Neural progenitor cell (in vitro differentiated cells): Measurements from ENCODE around the gene HDAC7. TPM values are rescaled to one million over a fixed set of nuclear protein-coding genes. Genes with fewer than 3 reads are reported as not detected.

ENCODE experiments used
- DNase-seq: peaks from one replicate; pipeline ENCODE4 v3.0.0-alpha.2; 2016; ENCODE audit warnings: low spot score
- H2AFZ ChIP-seq: fragments of 200-600 bp; sonication (generic); replicated peaks from 2 replicates; pipeline ENCODE4 v1.6.1; 2016; ENCODE audit warnings: antibody characterized with exemption
- H3F3A ChIP-seq: fragments of 200-600 bp; sonication (generic); 2 replicates; pipeline ENCODE4 v1.6.1; 2016; ENCODE audit warnings: antibody characterized with exemption, low read depth
- H3K27ac ChIP-seq: fragments of 200-600 bp; sonication (generic); 2 replicates; pipeline ENCODE4 v1.5.1; 2016; ENCODE audit warnings: mild to moderate bottlenecking
- H3K27me3 ChIP-seq: fragments of 200-600 bp; sonication (generic); 2 replicates; pipeline ENCODE4 v1.6.1; 2016; ENCODE audit warnings: mild to moderate bottlenecking, moderate library complexity
- H3K36me3 ChIP-seq: fragments of 200-600 bp; sonication (generic); 2 replicates; pipeline ENCODE4 v1.5.1; 2016
- H3K4me1 ChIP-seq: fragments of 200-600 bp; sonication (generic); 2 replicates; pipeline ENCODE4 v1.6.1; 2016; ENCODE audit warnings: mixed run types
- H3K4me2 ChIP-seq: fragments of 200-600 bp; sonication (generic); 2 replicates; pipeline ENCODE4 v1.6.1; 2016
- H3K4me3 ChIP-seq: fragments of 200-600 bp; sonication (generic); 2 replicates; pipeline ENCODE4 v1.5.1; 2016
- H3K79me2 ChIP-seq: fragments of 200-600 bp; sonication (generic); 2 replicates; pipeline ENCODE4 v1.6.1; 2016; ENCODE audit warnings: low read depth
- H3K9ac ChIP-seq: fragments of 200-600 bp; sonication (generic); 2 replicates; pipeline ENCODE4 v1.6.1; 2016
- H3K9me3 ChIP-seq: fragments of 200-600 bp; sonication (generic); 2 replicates; pipeline ENCODE4 v1.5.1; 2016; ENCODE audit warnings: low read depth
- H4K20me1 ChIP-seq: fragments of 200-600 bp; sonication (generic); 2 replicates; pipeline ENCODE4 v1.6.1; 2016; ENCODE audit warnings: low read depth
- H3K27ac Mint-ChIP-seq: 3 replicates; pipeline ENCODE4 v1.8.0; 2021; ENCODE audit warnings: mixed read lengths
- H3K27me3 Mint-ChIP-seq: 2 replicates; pipeline ENCODE4 v1.8.0; 2022; ENCODE audit warnings: low read depth, mild to moderate bottlenecking, inconsistent platforms, moderate library complexity, mixed read lengths; ENCODE audit not compliant: insufficient read depth
- H3K36me3 Mint-ChIP-seq: 3 replicates; pipeline ENCODE4 v1.8.0; 2021; ENCODE audit warnings: mixed read lengths
- H3K4me1 Mint-ChIP-seq: 3 replicates; pipeline ENCODE4 v1.8.0; 2021; ENCODE audit warnings: mixed read lengths
- H3K4me3 Mint-ChIP-seq: 3 replicates; pipeline ENCODE4 v1.8.0; 2021; ENCODE audit warnings: mild to moderate bottlenecking, moderate library complexity, mixed read lengths
- H3K9me3 Mint-ChIP-seq: 3 replicates; pipeline ENCODE4 v1.8.0; 2020; ENCODE audit warnings: mixed read lengths
- CTCF ChIP-seq: fragments of 200-600 bp; sonication (generic); IDR thresholded peaks from 2 replicates; pipeline ENCODE4 v1.5.1; 2017; ENCODE audit warnings: antibody characterized with exemption, mild to moderate bottlenecking
- EZH2 ChIP-seq: fragments of 200-600 bp; sonication (generic); IDR thresholded peaks from 2 replicates; pipeline ENCODE4 v1.6.1; 2017; ENCODE audit warnings: antibody characterized with exemption, mild to moderate bottlenecking, moderate library complexity
- EZH2phosphoT487 ChIP-seq: fragments of 200-600 bp; sonication (generic); IDR thresholded peaks from 2 replicates; pipeline ENCODE4 v1.6.1; 2017; ENCODE audit warnings: antibody characterized with exemption
- total RNA-seq: library from RNA; depleted of rRNA; stranded (reverse); fragments of >200 nt; gene quantifications from 2 replicates; pipeline ENCODE4 v1.2.3, GENCODE V29; 2015; ENCODE audit warnings: low replicate concordance

HDAC7 gene
- total RNA-seq, 1 donor from 2014 or later, result 7.2 TPM

DNA sequence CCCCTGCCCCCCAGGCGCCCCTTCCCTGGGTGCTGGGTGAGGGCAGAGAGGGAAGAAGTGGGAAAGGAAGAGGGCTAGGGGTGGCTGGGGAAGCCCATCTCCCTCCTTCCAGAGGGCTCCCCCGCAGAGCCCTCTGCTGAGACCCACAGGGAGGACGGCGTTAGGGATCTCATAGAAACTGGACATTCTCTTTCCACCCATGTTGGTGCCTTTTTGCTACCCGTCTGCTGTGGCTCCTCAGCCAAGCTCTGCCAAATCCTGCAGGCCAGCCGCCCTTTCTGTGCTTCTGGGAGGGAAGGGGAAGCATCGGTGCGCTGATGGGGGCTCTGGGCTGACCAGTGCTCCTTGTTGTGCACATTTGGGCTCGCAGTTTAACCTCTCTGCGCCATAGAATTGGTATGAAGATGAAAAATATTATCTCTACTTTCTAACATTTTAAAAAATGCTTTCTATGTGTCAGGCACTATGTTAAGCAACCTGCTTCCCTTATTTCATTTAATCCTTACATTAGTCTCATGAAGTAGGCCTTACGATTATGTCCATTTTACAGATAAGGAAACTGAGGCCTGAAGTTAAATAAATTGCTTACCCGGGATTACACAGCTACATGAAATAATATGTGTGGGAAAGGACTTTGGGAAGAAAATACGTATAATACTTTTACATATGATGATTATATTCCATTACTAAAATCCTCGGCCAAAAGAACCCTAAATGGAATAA lies 45.7 kb downstream of the HDAC7 start:
- Mint-ChIP-seq H3K4me1 (peaks cover 33% of the 10 kb centered on the region), H3K27ac (no peak overlapping the region), H3K27me3 (peaks cover 12% of the 10 kb centered on the region), H3K36me3 (no peaks in the 10 kb centered on the region), H3K4me3 (peak overlapping the region; percentile 93), H3K9me3 (no peaks in the 10 kb centered on the region)
- Histone ChIP-seq H3F3A (peaks cover 25% of the 10 kb centered on the region), H2AFZ (peak overlapping the region; percentile 100), H3K36me3 (no peaks in the 10 kb centered on the region), H3K9me3 (no peaks in the 10 kb centered on the region), H3K27me3 (peaks cover 23% of the 10 kb centered on the region), H3K4me1 (peaks cover 16% of the 10 kb centered on the region), H3K79me2 (no peaks in the 10 kb centered on the region), H4K20me1 (peaks cover 4% of the 10 kb centered on the region), H3K27ac (no peak overlapping the region), H3K9ac (peak overlapping the region; percentile 69), H3K4me2 (peak overlapping the region; percentile 93), H3K4me3 (peak overlapping the region; percentile 100)
- DNase-seq, result no peak
- no peak for TF ChIP-seq EZH2
- TF ChIP-seq EZH2phosphoT487, result no peak
- TF ChIP-seq CTCF, result no peak

DNA sequence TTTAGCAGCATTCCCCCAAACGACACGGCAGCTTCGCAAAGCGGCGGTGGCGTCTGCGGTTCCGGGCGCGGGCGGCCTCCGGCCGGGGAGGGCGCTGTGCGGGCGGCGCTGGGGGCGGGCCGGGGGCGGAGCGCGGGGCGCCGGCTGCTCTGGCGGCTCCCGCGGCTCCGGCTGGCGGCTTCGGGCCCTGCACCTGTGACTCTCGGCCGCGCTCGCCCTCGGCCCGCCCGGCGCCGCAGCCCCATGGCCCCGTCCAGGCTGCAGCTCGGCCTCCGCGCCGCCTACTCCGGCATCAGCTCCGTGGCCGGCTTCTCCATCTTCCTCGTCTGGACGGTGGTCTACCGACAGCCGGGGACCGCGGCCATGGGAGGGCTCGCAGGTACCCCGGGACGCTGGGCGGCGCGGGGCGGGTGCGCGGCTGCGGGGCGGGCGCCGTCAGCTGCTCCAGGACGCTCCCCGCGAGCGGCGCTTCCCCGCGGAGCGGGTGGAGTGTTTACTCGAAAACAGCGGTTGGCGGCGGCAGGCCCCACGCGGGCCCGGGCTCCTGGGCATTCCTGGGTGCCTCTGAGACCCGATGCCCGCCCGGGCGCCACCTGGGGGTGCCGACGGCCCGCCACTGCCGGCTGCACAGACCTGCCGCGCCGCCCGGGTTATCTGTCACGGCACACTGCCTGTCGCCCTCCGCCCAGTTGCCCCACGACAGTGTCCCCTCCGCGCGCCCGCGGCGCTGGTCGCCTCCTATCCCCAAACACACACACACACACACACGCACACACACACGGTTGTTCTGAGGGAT lies 46.4 kb downstream of the HDAC7 start, which contains the start of gene SLC48A1:
Gene SLC48A1 (plus strand): TSS at position 177 of the 796 bp plus-strand sequence. CDS start 67 bp downstream, at position 244.
- Histone ChIP-seq H3K4me2 (peak within 1 kb of the TSS; percentile 93), H3F3A (peaks cover 27% of the 10 kb centered on the region), H3K27me3 (peaks cover 23% of the 10 kb centered on the region), H3K27ac (no peak within 1 kb of the TSS), H3K36me3 (no peaks in the 10 kb centered on the region), H3K9me3 (no peaks in the 10 kb centered on the region), H3K4me3 (peak within 1 kb of the TSS; percentile 100), H4K20me1 (no peaks in the 10 kb centered on the region), H3K4me1 (peaks cover 8% of the 10 kb centered on the region), H3K79me2 (no peaks in the 10 kb centered on the region), H3K9ac (peak within 1 kb of the TSS; percentile 69), H2AFZ (peak within 1 kb of the TSS; percentile 100)
- H3K9me3 Mint-ChIP-seq, result no peaks in the 10 kb centered on the region
- no peak for TF ChIP-seq EZH2
- peak; percentile 32 for TF ChIP-seq CTCF
- H3K36me3 Mint-ChIP-seq, result no peaks in the 10 kb centered on the region
- peaks cover 29% of the 10 kb centered on the region for H3K4me1 Mint-ChIP-seq
- H3K27me3 Mint-ChIP-seq, result peaks cover 12% of the 10 kb centered on the region
- H3K27ac Mint-ChIP-seq, result peak within 1 kb of the TSS; percentile 76
- DNase-seq, result peak; percentile 93
- peak within 1 kb of the TSS; percentile 93 for H3K4me3 Mint-ChIP-seq

- TF ChIP-seq CTCF, result no peak
- TF ChIP-seq EZH2, result no peak
- TF ChIP-seq EZH2phosphoT487, result no peak
- no peak overlapping the region for H3K27ac ChIP-seq
- H3K36me3 ChIP-seq, result no peaks in the 10 kb centered on the region
- Mint-ChIP-seq H3K27me3 (peaks cover 9% of the 10 kb centered on the region), H3K9me3 (no peaks in the 10 kb centered on the region), H3K4me3 (peak overlapping the region; percentile 92), H3K27ac (peak overlapping the region; percentile 76), H3K4me1 (peaks cover 26% of the 10 kb centered on the region), H3K36me3 (no peaks in the 10 kb centered on the region)
- H3F3A ChIP-seq, result peaks cover 27% of the 10 kb centered on the region
- H2AFZ ChIP-seq, result no peak overlapping the region
- peaks cover 7% of the 10 kb centered on the region for H3K4me1 ChIP-seq
- H3K9ac ChIP-seq, result no peak overlapping the region
- peaks cover 23% of the 10 kb centered on the region for H3K27me3 ChIP-seq
- H4K20me1 ChIP-seq, result no peaks in the 10 kb centered on the region
- DNase-seq, result no peak
- peak overlapping the region; percentile 93 for H3K4me2 ChIP-seq
- H3K9me3 ChIP-seq, result no peaks in the 10 kb centered on the region
- H3K79me2 ChIP-seq, result no peaks in the 10 kb centered on the region
- peak overlapping the region; percentile 100 for H3K4me3 ChIP-seq
These were observed 47.0 kb downstream of the HDAC7 start for GRCh38 chr12:47772738-47773061.
